ENCODE data around the gene SPR.

Gene SPR

GRCh38 chr2:72931280-72931910 lies 44.2 kb downstream of the SPR start:
- DNase-seq (ENCODE audit: low read depth in 2 of 2) = no peak

GRCh38 chr2:72932045-72932740 lies 45.0 kb downstream of the SPR start:
- DNase-seq (ENCODE audit: low read depth in 2 of 2) = no peak

- no peak for DNase-seq (ENCODE audit: low read depth in 2 of 2)
Measured at GRCh38 chr2:72932805-72933204, 45.6 kb downstream of the SPR start.

GRCh38 chr2:72933207-72933606 lies 46.0 kb downstream of the SPR start:
- no peak for DNase-seq (ENCODE audit: low read depth in 2 of 2)

DNA sequence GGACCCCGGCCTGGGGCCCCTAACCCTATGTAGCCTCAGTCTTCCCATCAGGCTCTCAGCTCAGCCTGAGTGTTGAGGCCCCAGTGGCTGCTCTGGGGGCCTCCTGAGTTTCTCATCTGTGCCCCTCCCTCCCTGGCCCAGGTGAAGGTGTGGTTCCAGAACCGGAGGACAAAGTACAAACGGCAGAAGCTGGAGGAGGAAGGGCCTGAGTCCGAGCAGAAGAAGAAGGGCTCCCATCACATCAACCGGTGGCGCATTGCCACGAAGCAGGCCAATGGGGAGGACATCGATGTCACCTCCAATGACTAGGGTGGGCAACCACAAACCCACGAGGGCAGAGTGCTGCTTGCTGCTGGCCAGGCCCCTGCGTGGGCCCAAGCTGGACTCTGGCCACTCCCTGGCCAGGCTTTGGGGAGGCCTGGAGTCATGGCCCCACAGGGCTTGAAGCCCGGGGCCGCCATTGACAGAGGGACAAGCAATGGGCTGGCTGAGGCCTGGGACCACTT lies 46.5 kb downstream of the SPR start:
- DNase-seq (ENCODE audit: low read depth in 2 of 2) = no peak

DNA sequence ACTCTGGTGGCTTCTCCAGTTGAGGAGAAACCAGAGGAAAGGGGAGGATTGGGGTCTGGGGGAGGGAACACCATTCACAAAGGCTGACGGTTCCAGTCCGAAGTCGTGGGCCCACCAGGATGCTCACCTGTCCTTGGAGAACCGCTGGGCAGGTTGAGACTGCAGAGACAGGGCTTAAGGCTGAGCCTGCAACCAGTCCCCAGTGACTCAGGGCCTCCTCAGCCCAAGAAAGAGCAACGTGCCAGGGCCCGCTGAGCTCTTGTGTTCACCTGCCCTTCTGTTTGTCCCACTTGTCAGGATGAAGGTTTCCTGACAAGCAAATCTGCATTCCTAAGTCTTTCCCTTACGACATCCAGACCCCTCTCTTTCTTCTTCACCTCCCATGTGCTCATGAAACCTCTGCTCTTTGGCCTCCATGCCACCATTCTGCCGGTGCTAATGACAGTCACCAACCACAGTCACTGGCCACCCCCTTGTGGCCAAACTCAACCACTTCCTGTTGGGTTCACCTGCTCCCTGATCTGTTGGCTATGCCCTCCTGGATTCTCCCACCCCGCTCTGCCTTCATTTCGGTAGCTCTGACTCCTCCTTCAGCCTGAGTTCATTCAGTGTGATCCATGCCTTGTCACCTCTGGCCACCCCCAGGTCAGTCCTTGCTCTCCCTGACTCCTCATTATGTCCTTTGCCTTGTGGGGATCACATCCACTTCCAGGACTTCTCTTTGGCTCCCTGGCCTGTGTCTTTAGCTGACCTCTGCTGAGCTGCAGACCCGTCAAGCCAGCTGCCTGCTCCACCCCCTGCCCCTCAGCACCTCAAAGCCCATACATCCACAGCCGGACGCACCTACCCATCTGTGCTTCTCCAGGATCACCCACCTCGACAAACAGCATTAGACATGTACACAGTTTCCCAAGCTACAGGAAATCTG lies 47.7 kb downstream of the SPR start:
- no peak for DNase-seq (ENCODE audit: low read depth in 2 of 2)

DNA sequence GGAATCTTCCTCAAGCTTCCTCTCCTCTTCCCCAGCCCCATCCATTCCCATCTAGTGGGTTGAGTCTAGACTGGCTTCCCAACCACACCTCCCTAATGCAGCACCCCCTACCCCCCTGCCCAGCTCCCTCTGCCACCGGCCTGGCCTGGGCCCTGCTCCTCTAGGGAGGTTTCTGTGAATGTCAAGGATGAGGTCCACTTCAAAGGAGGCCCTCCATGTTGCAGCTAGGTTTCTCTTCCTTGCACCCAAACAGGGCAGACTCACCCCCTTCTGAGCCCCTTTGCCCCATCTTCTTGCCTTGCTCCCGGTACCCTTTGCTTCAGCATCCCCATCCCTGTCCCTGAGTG lies 48.4 kb downstream of the SPR start:
- no peak for DNase-seq (ENCODE audit: low read depth in 2 of 2)

DNA sequence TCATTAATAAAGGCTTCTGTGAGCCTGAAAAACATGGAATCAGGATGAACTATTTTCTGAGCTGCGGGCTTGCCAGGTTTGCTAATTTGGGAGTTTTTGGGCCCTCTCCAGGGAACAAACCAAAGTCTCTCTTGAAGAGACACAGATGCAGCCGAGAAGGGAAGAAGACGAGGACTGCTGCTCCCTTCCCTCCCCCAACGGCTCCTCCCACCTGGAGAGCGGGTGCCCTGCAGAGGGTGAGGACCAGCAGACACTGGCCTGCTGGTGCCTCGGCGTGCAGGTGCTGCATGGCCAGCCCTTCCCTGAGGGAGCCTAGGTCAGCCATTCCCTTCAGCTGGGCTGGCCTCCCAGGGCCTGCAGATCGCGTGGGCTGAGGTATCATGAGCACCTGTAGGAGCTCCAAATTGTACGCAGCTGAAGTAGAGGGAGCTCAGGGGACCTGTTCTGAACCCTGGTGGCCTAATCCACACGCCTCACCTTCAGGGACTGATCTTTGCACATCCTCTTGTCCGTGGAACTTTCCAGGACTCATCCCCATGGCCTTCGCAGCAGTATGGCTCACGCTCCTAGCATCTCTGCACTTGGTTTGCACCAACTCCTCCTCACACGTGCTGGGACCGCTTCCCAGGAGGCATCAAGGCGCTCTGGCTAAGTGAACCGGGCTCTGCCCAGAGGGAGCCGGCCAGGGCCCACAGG lies 49.6 kb downstream of the SPR start:
- no peak for DNase-seq (ENCODE audit: low read depth in 2 of 2)

DNA sequence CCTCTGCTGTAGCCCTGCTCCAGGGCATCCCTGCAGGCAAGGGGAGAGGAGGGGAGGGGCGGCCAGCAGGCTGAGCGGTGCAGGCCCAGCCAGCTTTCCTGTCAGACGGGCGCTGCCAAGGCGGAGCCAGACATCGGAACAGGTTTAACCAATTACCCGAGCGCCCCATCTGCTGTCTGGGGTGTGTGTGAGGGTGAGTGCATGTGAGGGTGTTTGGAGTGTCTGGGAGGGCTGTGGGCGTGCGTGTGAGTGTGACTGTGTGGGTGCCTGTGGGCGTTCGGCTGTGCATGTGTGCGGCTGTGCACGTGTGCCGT lies 50.1 kb downstream of the SPR start:
- no peak for DNase-seq (ENCODE audit: low read depth in 2 of 2)

DNA sequence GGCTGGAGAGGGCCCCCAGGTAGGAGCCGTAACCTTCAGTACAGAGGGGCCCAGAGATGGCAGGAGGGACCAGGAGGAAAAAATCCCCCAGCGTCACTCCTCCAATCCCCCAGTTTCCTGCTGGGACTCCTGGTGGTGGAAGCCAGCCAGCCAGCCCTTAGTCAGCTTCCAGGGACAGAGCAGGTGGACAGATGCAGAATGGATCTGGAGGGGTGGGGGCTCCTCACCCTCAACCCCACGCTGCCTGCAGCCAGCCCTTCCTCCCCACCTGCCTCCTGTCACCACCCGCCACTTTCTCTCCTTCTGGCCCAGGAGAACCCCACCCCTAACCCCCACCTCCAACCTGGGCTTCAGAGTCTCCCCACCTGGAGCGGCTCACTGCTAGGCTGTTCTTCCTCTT lies 51.2 kb downstream of the SPR start:
- DNase-seq (ENCODE audit: low read depth in 2 of 2) = no peak

- DNase-seq (ENCODE audit: low read depth in 2 of 2) = no peak
Measured at GRCh38 chr2:72940361-72940760, 53.2 kb downstream of the SPR start.

DNA sequence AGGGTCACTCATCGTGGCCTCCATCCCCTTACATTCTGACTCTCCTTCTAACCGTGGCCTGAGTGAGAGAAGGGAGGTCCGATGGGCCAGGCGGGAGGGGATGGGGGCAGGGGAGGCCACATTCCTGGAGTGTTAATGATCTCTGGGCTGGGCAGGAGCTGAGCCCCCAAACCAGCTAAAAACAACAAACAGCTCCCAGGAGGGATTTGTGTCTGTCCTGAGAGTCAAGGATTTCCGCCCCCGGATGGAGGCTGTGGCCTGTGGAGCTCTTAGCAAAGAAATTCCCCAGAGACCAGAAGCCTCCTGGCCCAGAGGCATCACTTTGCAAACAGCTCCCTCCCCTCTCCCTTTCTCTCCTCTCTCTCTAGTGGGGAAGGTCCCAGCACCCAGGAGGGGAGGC lies 53.6 kb downstream of the SPR start:
- DNase-seq (ENCODE audit: low read depth in 2 of 2) = no peak

Measured in stimulated activated CD8-positive, alpha-beta memory T cell treated with anti-CD3 and anti-CD28 coated beads, Interleukin-2, amount 100 ng/mL, for 1 hour (primary cell).